ENCODE results near the gene CAST. TPM values are rescaled to one million over a fixed set of nuclear protein-coding genes. Genes with fewer than 3 reads are reported as not detected.

The CAST gene
- polyA plus RNA-seq, 1 donor: 192 TPM

GRCh38 chr5:96772111-96772510 is 109.9 kb downstream of the CAST start:
- Histone ChIP-seq H3K4me3 (ENCODE audit: low read length) (no peak overlapping the region), H3K4me1 (ENCODE audit: control insufficient read depth, insufficient read depth, low read length) (no peaks in the 10 kb centered on the region), H3K27me3 (ENCODE audit: control insufficient read depth, insufficient read depth, low read length) (no peaks in the 10 kb centered on the region), H3K9me3 (ENCODE audit: control insufficient read depth, low read depth, low read length) (no peaks in the 10 kb centered on the region), H3K27ac (ENCODE audit: low read length) (no peak overlapping the region), H3K36me3 (ENCODE audit: control insufficient read depth, insufficient read depth, low read length) (peaks cover 68% of the 10 kb centered on the region)
- DNase-seq: no peak
- 63% methylated on average over 1 of the region's 1 CpG for WGBS (ENCODE audit: insufficient coverage, low lambda C conversion rate)

DNA sequence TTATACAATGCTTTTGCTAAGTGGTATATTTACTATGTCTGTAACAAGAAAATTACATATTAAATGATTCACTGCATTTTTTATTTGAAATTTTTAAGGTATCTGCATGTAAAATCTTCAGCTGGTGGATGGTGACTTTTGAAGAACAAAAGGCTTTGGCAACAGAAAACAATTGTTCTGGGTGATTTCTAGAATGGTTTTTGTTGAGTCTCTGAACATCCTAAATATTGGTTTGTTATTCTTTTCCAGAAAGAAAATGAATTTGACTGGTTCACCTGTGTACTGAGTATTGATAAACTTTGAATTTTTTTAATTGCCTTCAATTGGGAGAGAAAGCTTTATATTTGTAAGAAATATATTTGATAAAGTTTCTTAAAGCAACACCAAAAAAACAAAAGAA is 110.4 kb downstream of the CAST start:
- no peak overlapping the region for H3K27ac ChIP-seq (ENCODE audit: low read length)
- no peaks in the 10 kb centered on the region for H3K4me1 ChIP-seq (ENCODE audit: control insufficient read depth, insufficient read depth, low read length)
- peaks cover 70% of the 10 kb centered on the region for H3K36me3 ChIP-seq (ENCODE audit: control insufficient read depth, insufficient read depth, low read length)
- no peak overlapping the region for H3K4me3 ChIP-seq (ENCODE audit: low read length)
- no peaks in the 10 kb centered on the region for H3K9me3 ChIP-seq (ENCODE audit: control insufficient read depth, low read depth, low read length)
- no peaks in the 10 kb centered on the region for H3K27me3 ChIP-seq (ENCODE audit: control insufficient read depth, insufficient read depth, low read length)
- no peak for DNase-seq

DNA sequence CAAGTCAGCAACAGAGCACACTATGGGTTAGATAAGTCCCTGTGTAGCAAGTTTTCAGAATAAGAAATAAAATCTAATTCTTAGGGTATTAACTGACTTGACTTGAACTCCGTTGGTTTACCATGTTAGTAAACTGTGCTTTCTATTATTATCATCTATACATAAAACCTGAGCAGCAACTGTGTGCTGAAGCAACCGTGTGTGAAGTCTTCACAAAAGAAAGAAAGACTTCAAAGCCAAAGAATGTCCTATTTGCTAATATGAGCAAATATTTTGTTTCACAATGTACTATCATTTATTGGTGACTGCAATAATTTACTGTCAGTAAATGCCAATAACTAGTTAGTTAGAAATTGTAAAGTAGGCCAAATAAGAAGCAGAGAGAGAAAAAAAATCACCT is 112.9 kb downstream of the CAST start:
- Histone ChIP-seq H3K9me3 (ENCODE audit: control insufficient read depth, low read depth, low read length) (no peaks in the 10 kb centered on the region), H3K4me3 (ENCODE audit: low read length) (no peak overlapping the region), H3K27me3 (ENCODE audit: control insufficient read depth, insufficient read depth, low read length) (no peaks in the 10 kb centered on the region), H3K27ac (ENCODE audit: low read length) (no peak overlapping the region), H3K4me1 (ENCODE audit: control insufficient read depth, insufficient read depth, low read length) (peaks cover 5% of the 10 kb centered on the region), H3K36me3 (ENCODE audit: control insufficient read depth, insufficient read depth, low read length) (peaks cover 75% of the 10 kb centered on the region)
- DNase-seq: no peak
- WGBS (ENCODE audit: insufficient coverage, low lambda C conversion rate): 67% methylated on average over 1 of the region's 2 CpGs

DNA sequence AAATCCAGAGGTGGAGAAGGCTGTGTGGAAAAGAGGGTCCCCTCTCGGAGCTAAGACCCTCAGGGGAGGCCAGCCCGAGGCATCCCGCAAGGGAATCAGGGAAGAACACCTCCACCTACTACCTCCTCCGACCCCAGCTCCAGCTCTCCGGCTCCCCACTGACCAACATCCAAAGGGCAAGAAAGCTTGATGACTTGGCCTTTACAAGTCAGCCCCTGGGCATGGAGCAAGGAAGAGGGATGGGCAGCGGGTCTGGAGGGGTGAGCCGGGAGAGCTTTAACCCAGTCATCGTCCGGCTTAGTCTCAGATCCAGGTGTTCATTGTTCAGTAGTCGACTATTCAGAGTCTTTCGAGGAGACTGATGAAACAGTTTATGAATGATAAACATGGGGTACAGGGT is 113.5 kb downstream of the CAST start:
- H3K4me3 ChIP-seq (ENCODE audit: low read length): no peak overlapping the region
- H3K36me3 ChIP-seq (ENCODE audit: control insufficient read depth, insufficient read depth, low read length): peaks cover 72% of the 10 kb centered on the region
- H3K27ac ChIP-seq (ENCODE audit: low read length): no peak overlapping the region
- no peak for DNase-seq
- no peaks in the 10 kb centered on the region for H3K27me3 ChIP-seq (ENCODE audit: control insufficient read depth, insufficient read depth, low read length)
- H3K4me1 ChIP-seq (ENCODE audit: control insufficient read depth, insufficient read depth, low read length): peaks cover 11% of the 10 kb centered on the region
- H3K9me3 ChIP-seq (ENCODE audit: control insufficient read depth, low read depth, low read length): no peaks in the 10 kb centered on the region
- no CpG with 5 or more reads among the region's 11 CpGs for WGBS (ENCODE audit: insufficient coverage, low lambda C conversion rate)

DNA sequence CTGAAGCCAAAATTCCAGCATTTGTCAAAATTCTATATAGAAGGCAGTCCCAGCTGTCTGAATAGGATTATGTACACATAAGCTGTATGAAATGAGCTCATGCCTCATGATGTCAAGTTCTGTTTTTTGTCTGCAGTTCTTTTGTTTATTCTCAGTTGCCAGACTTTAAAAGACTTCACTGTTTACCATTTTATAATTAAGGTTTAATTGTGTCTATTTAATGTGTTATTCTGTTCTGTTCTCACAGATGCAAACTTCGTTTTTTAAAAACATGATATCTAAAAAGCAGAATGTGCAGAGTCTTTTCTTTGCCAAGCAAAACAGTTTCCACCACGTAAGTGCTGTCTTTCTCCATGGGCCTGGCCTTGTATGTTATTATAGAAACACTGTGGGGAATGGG is 114.4 kb downstream of the CAST start:
- peaks cover 15% of the 10 kb centered on the region for H3K4me1 ChIP-seq (ENCODE audit: control insufficient read depth, insufficient read depth, low read length)
- no peaks in the 10 kb centered on the region for H3K27me3 ChIP-seq (ENCODE audit: control insufficient read depth, insufficient read depth, low read length)
- peaks cover 66% of the 10 kb centered on the region for H3K36me3 ChIP-seq (ENCODE audit: control insufficient read depth, insufficient read depth, low read length)
- no peak for DNase-seq
- 88% methylated on average over 1 of the region's 2 CpGs for WGBS (ENCODE audit: insufficient coverage, low lambda C conversion rate)
- H3K4me3 ChIP-seq (ENCODE audit: low read length): no peak overlapping the region
- no peaks in the 10 kb centered on the region for H3K9me3 ChIP-seq (ENCODE audit: control insufficient read depth, low read depth, low read length)
- no peak overlapping the region for H3K27ac ChIP-seq (ENCODE audit: low read length)

DNA sequence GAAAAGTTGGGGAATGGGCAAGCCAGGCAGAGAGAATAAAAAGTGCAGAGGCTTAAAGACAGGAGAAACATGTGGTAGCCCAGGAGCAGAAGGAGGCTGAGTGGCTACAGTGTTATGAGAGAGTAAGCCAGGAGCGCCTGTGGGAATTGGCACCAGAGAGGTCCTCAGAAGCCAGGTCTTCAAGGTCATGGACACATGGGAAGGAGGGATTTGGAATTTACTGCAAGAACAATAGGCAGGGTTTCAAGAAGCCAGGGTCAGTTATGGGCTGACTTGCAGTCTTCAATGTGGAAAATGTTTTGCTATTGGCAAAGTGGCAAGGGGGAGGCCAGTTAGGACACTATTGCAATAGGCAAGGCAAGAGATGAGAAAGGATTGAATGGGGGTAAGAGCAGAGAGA is 116.2 kb downstream of the CAST start:
- DNase-seq: no peak
- no peaks in the 10 kb centered on the region for H3K9me3 ChIP-seq (ENCODE audit: control insufficient read depth, low read depth, low read length)
- H3K4me3 ChIP-seq (ENCODE audit: low read length): no peak overlapping the region
- H3K36me3 ChIP-seq (ENCODE audit: control insufficient read depth, insufficient read depth, low read length): peaks cover 65% of the 10 kb centered on the region
- H3K27me3 ChIP-seq (ENCODE audit: control insufficient read depth, insufficient read depth, low read length): no peaks in the 10 kb centered on the region
- H3K4me1 ChIP-seq (ENCODE audit: control insufficient read depth, insufficient read depth, low read length): peaks cover 16% of the 10 kb centered on the region
- H3K27ac ChIP-seq (ENCODE audit: low read length): no peak overlapping the region
- WGBS (ENCODE audit: insufficient coverage, low lambda C conversion rate): no CpG with 5 or more reads among the region's 1 CpG

DNA sequence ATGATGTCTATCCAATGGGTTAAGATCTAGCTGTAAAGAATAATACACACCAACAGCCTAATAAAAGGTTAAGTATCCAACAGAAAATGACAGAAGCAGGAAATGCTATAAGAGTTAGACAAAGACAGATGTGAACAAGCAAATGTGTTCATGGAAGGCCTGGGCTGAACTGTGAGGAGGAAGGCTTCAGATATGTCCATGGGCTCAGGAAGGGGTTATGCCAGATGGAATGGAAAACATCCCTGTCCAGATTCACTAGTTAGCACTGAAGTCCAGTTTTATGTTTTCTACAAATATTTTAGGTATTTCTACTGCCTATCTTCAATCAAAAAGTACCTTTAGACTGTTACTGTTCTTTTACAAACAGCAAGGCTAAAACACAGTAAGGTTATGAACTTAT is 118.5 kb downstream of the CAST start:
- peaks cover 16% of the 10 kb centered on the region for H3K4me1 ChIP-seq (ENCODE audit: control insufficient read depth, insufficient read depth, low read length)
- H3K36me3 ChIP-seq (ENCODE audit: control insufficient read depth, insufficient read depth, low read length): peaks cover 68% of the 10 kb centered on the region
- H3K4me3 ChIP-seq (ENCODE audit: low read length): no peak overlapping the region
- DNase-seq: no peak
- H3K27ac ChIP-seq (ENCODE audit: low read length): peak overlapping the region; percentile 64
- no peaks in the 10 kb centered on the region for H3K27me3 ChIP-seq (ENCODE audit: control insufficient read depth, insufficient read depth, low read length)
- H3K9me3 ChIP-seq (ENCODE audit: control insufficient read depth, low read depth, low read length): no peaks in the 10 kb centered on the region

DNA sequence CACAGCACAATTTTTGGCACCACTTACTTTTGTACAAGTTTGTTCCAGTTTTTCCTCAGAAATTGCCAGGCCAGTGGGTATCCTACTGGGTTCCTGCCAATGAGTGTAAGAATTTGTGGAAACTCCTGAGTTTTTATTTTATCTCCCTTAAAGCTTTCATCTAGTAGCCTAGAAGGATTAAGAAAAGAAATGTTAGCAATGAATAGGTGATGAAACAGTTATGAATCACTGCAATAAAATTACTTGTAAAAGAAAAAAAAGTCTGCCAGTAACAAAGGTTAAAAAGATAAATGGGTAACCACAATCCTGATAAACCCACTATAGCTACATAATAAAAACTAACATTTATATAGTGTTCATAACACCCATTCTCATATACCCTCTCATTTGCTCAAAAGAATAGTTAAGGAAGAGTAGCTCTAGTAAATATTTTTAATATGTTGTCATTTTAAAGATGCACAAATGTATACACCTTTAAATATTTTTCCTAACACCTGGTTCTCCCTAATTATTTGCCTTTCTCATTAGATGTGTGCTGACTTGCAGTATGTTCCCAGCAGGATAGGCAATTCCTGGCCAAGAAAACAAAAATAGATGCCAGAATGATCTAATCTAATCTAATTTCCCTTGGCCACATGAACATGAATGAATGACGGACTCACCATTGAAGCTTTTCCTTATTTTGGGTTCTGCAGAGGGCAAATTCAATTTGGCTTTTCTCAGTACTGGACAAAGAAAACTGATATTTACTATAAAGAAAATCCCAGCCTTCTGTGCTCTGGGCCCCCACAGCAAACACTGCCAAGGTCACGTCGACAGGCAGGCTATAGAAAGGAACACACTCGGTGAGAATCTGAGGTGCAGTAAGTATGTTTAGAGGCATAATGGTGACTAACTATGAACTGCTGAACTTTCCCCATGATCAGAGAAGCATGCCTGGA is 119.1 kb downstream of the CAST start:
- H3K9me3 ChIP-seq (ENCODE audit: control insufficient read depth, low read depth, low read length): no peaks in the 10 kb centered on the region
- 40% methylated on average over 2 of the region's 4 CpGs for WGBS (ENCODE audit: insufficient coverage, low lambda C conversion rate)
- peaks cover 16% of the 10 kb centered on the region for H3K4me1 ChIP-seq (ENCODE audit: control insufficient read depth, insufficient read depth, low read length)
- no peak overlapping the region for H3K4me3 ChIP-seq (ENCODE audit: low read length)
- DNase-seq: peak in 1 of 2 donors; percentile 74
- H3K27me3 ChIP-seq (ENCODE audit: control insufficient read depth, insufficient read depth, low read length): no peaks in the 10 kb centered on the region
- H3K36me3 ChIP-seq (ENCODE audit: control insufficient read depth, insufficient read depth, low read length): peaks cover 67% of the 10 kb centered on the region
- H3K27ac ChIP-seq (ENCODE audit: low read length): peak overlapping the region; percentile 64

DNA sequence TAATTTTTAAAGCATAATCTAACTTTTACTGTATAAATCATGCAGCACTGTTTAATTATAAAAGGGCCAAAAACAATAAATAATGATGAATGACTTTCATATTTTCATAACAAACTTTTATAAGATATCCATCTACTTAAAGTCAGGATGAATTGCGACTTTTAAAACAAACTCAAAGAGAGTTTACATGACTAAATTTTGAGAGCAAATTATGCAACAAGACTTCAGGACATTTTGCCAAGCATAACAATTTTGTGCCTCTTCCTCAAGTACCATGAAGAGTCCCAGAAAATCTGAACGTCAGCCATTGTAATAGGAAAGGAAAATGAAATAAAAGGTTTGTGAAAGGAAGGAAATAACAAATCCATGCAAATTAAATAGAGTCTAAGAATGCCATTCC is 121.2 kb downstream of the CAST start:
- DNase-seq: no peak
- H3K36me3 ChIP-seq (ENCODE audit: control insufficient read depth, insufficient read depth, low read length): peaks cover 63% of the 10 kb centered on the region
- no peak overlapping the region for H3K4me3 ChIP-seq (ENCODE audit: low read length)
- 95% methylated on average over 2 of the region's 2 CpGs for WGBS (ENCODE audit: insufficient coverage, low lambda C conversion rate)
- H3K9me3 ChIP-seq (ENCODE audit: control insufficient read depth, low read depth, low read length): no peaks in the 10 kb centered on the region
- H3K27me3 ChIP-seq (ENCODE audit: control insufficient read depth, insufficient read depth, low read length): no peaks in the 10 kb centered on the region
- no peak overlapping the region for H3K27ac ChIP-seq (ENCODE audit: low read length)
- H3K4me1 ChIP-seq (ENCODE audit: control insufficient read depth, insufficient read depth, low read length): peaks cover 16% of the 10 kb centered on the region

DNA sequence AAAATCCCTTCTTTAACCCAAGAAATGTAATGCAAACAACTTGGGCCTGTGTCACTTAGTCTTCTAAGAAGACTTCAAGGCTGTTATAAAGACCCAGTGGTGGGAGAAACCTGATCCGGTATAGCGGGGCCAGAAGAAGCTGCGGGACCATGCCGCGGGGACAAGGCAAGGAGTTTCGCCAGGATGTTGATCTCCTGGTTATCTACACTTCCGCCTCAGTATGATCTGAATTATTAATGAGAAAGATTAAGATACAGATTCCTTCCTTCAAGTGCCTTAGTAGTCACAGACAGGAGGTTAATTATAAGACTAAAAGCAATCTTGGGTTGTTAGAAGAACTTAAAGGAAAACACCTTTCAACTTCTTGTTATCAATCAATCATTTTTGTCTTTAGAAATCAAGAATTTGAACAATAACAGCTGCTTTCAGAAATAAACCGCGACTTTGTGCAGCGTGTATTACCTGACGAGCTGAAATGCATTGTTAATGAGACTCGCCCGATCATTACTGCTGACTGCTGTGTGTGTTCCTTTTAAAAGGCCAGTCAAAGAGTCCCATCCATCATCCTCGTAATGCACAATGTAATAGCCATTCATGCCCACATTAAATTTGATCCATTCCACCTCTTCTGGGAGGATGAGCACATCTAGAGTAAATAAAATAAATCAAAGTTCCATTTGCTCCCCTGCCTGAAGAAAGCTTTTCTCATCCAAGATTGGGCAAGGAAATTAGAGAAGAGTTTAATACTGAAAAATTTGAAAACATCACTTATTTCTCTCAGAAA is 123.3 kb downstream of the CAST start:
- Histone ChIP-seq H3K4me1 (ENCODE audit: control insufficient read depth, insufficient read depth, low read length) (peaks cover 7% of the 10 kb centered on the region), H3K36me3 (ENCODE audit: control insufficient read depth, insufficient read depth, low read length) (peaks cover 64% of the 10 kb centered on the region), H3K9me3 (ENCODE audit: control insufficient read depth, low read depth, low read length) (no peaks in the 10 kb centered on the region), H3K27me3 (ENCODE audit: control insufficient read depth, insufficient read depth, low read length) (no peaks in the 10 kb centered on the region), H3K27ac (ENCODE audit: low read length) (no peak overlapping the region), H3K4me3 (ENCODE audit: low read length) (no peak overlapping the region)
- DNase-seq: no peak
- WGBS (ENCODE audit: insufficient coverage, low lambda C conversion rate): no CpG with 5 or more reads among the region's 14 CpGs
